ENCODE data around the gene PNPLA3.

DNA sequence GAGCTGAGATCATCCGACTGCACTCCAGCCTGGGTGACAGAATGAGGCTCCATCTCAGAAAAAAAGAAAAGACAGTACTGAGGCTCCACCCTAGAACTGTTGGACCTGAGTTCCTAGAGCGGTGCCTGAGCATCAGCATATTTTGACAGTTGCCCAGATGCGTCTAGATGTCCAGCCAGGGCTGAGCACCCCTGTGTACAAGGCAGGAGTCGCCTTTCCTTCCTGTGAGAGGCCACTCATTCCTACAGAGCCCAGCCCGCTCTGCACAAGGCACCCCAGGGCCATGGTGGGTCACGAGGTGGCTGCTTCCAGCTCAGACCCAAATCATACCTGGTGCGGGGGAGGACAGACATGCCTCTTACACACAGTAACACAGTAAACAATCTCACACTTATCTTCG, 47.5 kb downstream of the PNPLA3 start:
- TF ChIP-seq, protein P1, sequence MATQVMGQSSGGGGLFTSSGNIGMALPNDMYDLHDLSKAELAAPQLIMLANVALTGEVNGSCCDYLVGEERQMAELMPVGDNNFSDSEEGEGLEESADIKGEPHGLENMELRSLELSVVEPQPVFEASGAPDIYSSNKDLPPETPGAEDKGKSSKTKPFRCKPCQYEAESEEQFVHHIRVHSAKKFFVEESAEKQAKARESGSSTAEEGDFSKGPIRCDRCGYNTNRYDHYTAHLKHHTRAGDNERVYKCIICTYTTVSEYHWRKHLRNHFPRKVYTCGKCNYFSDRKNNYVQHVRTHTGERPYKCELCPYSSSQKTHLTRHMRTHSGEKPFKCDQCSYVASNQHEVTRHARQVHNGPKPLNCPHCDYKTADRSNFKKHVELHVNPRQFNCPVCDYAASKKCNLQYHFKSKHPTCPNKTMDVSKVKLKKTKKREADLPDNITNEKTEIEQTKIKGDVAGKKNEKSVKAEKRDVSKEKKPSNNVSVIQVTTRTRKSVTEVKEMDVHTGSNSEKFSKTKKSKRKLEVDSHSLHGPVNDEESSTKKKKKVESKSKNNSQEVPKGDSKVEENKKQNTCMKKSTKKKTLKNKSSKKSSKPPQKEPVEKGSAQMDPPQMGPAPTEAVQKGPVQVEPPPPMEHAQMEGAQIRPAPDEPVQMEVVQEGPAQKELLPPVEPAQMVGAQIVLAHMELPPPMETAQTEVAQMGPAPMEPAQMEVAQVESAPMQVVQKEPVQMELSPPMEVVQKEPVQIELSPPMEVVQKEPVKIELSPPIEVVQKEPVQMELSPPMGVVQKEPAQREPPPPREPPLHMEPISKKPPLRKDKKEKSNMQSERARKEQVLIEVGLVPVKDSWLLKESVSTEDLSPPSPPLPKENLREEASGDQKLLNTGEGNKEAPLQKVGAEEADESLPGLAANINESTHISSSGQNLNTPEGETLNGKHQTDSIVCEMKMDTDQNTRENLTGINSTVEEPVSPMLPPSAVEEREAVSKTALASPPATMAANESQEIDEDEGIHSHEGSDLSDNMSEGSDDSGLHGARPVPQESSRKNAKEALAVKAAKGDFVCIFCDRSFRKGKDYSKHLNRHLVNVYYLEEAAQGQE (IDR thresholded peaks at IDR 0.05; ENCODE audit: insufficient read depth in 1 of 2, low read depth in 2 of 2, low read length in 2 of 2), result no peak
- no peak for TF ChIP-seq POLR2AphosphoS5 (IDR thresholded peaks at IDR 0.05; ENCODE audit: low read depth, low read length)
- no peak for TF ChIP-seq TAF1 (IDR thresholded peaks at IDR 0.05; ENCODE audit: borderline replicate concordance, insufficient read depth, low read length)

Measured in PFSK-1 (cell line).